LHCN-M2 (cell line): ENCODE results near the gene DHRS4. TPM values are rescaled to one million over a fixed set of nuclear protein-coding genes. Genes with fewer than 3 reads are reported as not detected.

Source experiments
- total RNA-seq: library from RNA; depleted of rRNA; stranded (reverse); fragments of >200 nt; gene quantifications from 2 replicates; pipeline ENCODE4 v1.2.3, GENCODE V29; 2014; rRNA removed

Gene DHRS4
- total RNA-seq, 1 experiment from 2014 or later = 50.6 TPM

Other genes starting within 250 kb of the DHRS4 start
- gene DHRS4L2, start 35.2 kb downstream of the DHRS4 start, total RNA-seq = 6.2 and 10.3 TPM in 2 replicates
- gene CARMIL3, start 98.2 kb downstream of the DHRS4 start, total RNA-seq = under 0.01 TPM in 1 of 2 replicates, not detected in the other
- not detected in 2 replicates for gene CPNE6, start 117.8 kb downstream of the DHRS4 start, total RNA-seq
- gene PCK2, start 140.5 kb downstream of the DHRS4 start, total RNA-seq = 5.1 and 9.4 TPM in 2 replicates
- 52.8 and 64.6 TPM in 2 replicates for gene DCAF11, start 161.0 kb downstream of the DHRS4 start, total RNA-seq
- 1.6 and 3.0 TPM in 2 replicates for gene NRL, start 161.2 kb downstream of the DHRS4 start, total RNA-seq
- 8.0 and 12.9 TPM in 2 replicates for gene FITM1, start 176.9 kb downstream of the DHRS4 start, total RNA-seq
- 90.0 and 143 TPM in 2 replicates for gene PSME1, start 182.4 kb downstream of the DHRS4 start, total RNA-seq
- 25.2 and 25.6 TPM in 2 replicates for gene EMC9, start 187.8 kb downstream of the DHRS4 start, total RNA-seq
- gene PSME2, start 192.8 kb downstream of the DHRS4 start, total RNA-seq = 48.4 and 81.9 TPM in 2 replicates
- gene RNF31, start 193.7 kb downstream of the DHRS4 start, total RNA-seq = 44.2 and 82.1 TPM in 2 replicates
- gene IRF9, start 207.5 kb downstream of the DHRS4 start, total RNA-seq = 43.3 and 70.1 TPM in 2 replicates
- 1.6 and 5.5 TPM in 2 replicates for gene REC8, start 218.3 kb downstream of the DHRS4 start, total RNA-seq
- 75.0 and 87.9 TPM in 2 replicates for gene IPO4, start 235.0 kb downstream of the DHRS4 start, total RNA-seq
- gene TM9SF1, start 241.7 kb downstream of the DHRS4 start, total RNA-seq = 84.2 and 85.8 TPM in 2 replicates